Left renal pelvis (tissue), 4 donors: ENCODE data around the gene LRRC17. TPM values are rescaled to one million over a fixed set of nuclear protein-coding genes. Genes with fewer than 3 reads are reported as not detected.
"Not testable (repeated sequence)": the region's sequence is repeated elsewhere in the genome, so short reads cannot be mapped to it uniquely, and the experiment has no call there.

Source experiments
- DNase-seq, 4 donors: peaks; one replicate each; pipeline ENCODE4 v3.0.0-alpha.2; 2013; ENCODE audit warnings: low read depth in 4 of 4, low spot score in 3 of 4
- polyA plus RNA-seq, 4 donors: library from polyadenylated mRNA; unstranded; fragments of 120-200 nt; gene quantifications; one replicate each; pipeline ENCODE4 v1.2.1, GENCODE V29; 2013; ENCODE audit not compliant: insufficient read length in 4 of 4

LRRC17 gene
- polyA plus RNA-seq, 4 donors, result 64.3 to 181 (median 104) TPM

- no peak for DNase-seq
Measured at GRCh38 chr7:102938679-102939078, 25.9 kb downstream of the LRRC17 start.

- no peak for DNase-seq
Measured at GRCh38 chr7:102942181-102942866, 29.5 kb downstream of the LRRC17 start.

GRCh38 chr7:102942868-102943267, 30.1 kb downstream of the LRRC17 start:
- no peak for DNase-seq

- no peak for DNase-seq
Measured at GRCh38 chr7:102943423-102944169, 30.8 kb downstream of the LRRC17 start.

- DNase-seq, result no peak
Measured at GRCh38 chr7:102944241-102944640, 31.4 kb downstream of the LRRC17 start.

GRCh38 chr7:102951839-102952238, 39.0 kb downstream of the LRRC17 start:
- DNase-seq, result no peak

- no peak for DNase-seq
Measured at GRCh38 chr7:102953406-102953805, 40.6 kb downstream of the LRRC17 start.

- not testable (repeated sequence) for DNase-seq
Measured at GRCh38 chr7:102954359-102954758, 41.6 kb downstream of the LRRC17 start.

- DNase-seq, result not testable (repeated sequence)
Measured at GRCh38 chr7:102958004-102958403, 45.2 kb downstream of the LRRC17 start.

GRCh38 chr7:102961993-102962392, 49.2 kb downstream of the LRRC17 start:
- not testable (repeated sequence) for DNase-seq

- DNase-seq, result no peak
Measured at GRCh38 chr7:102966465-102966864, 53.7 kb downstream of the LRRC17 start.

GRCh38 chr7:102967798-102968197, 55.0 kb downstream of the LRRC17 start:
- DNase-seq, result no peak

- DNase-seq, result no peak
Measured at GRCh38 chr7:102973096-102973802, 60.4 kb downstream of the LRRC17 start.

- no peak for DNase-seq
Measured at GRCh38 chr7:102974366-102975236, 61.8 kb downstream of the LRRC17 start.

- DNase-seq, result no peak
Measured at GRCh38 chr7:102975854-102976253, 63.1 kb downstream of the LRRC17 start.

GRCh38 chr7:102976493-102976892, 63.7 kb downstream of the LRRC17 start:
- DNase-seq, result no peak

- DNase-seq, result not testable (repeated sequence)
Measured at GRCh38 chr7:102977586-102977985, 64.8 kb downstream of the LRRC17 start.

GRCh38 chr7:102978284-102978683, 65.5 kb downstream of the LRRC17 start:
- no peak for DNase-seq

GRCh38 chr7:102979670-102980069, 66.9 kb downstream of the LRRC17 start:
- DNase-seq, result no peak

- no peak for DNase-seq
Measured at GRCh38 chr7:102981451-102981850, 68.7 kb downstream of the LRRC17 start.

- no peak for DNase-seq
Measured at GRCh38 chr7:102982235-102982634, 69.4 kb downstream of the LRRC17 start.
